COR-L47 (cell line): ENCODE data around the gene PLA1A.

Source experiments
- DNase-seq: peaks from one replicate; lab custom pipeline; 2025; lab: John Stamatoyannopoulos, UW

Gene PLA1A

DNA sequence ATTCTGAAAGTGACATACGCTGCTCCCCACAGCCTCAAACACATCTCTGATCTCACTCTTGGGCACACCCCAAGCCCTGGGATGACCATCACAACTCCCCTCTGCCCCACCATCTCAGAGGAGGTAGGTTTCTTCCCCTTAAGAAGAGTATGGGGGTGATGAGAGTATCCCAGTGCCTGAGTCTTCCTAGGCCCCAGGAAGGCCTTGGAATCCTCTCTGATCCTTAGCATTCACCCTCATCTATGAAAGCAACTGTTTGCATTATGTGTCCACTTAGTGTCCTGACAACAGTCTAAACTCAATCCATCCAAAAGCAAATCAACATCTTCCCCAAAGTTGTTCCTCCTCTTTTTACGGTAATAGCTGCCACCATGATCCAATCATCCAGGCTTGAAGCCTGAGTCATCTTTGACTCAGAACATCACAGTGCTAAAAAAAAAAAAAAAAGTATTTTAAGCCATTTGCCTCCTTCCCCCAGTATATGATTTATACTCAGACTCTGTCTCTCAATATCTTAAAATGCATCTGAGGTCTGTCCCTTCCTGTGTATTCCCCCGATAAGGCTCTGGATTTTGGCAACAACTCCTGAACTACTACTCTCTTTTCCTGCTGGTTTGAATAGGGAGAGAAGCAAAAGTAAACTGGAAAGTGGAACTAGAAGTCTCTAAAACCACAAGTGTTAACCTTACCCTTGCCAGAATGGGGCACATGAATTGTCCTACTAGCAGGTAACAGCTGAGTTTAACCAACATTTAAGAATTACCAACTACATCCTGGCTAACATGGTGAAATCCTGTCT, 40.2 kb downstream of the PLA1A start:
- no peak for DNase-seq

DNA sequence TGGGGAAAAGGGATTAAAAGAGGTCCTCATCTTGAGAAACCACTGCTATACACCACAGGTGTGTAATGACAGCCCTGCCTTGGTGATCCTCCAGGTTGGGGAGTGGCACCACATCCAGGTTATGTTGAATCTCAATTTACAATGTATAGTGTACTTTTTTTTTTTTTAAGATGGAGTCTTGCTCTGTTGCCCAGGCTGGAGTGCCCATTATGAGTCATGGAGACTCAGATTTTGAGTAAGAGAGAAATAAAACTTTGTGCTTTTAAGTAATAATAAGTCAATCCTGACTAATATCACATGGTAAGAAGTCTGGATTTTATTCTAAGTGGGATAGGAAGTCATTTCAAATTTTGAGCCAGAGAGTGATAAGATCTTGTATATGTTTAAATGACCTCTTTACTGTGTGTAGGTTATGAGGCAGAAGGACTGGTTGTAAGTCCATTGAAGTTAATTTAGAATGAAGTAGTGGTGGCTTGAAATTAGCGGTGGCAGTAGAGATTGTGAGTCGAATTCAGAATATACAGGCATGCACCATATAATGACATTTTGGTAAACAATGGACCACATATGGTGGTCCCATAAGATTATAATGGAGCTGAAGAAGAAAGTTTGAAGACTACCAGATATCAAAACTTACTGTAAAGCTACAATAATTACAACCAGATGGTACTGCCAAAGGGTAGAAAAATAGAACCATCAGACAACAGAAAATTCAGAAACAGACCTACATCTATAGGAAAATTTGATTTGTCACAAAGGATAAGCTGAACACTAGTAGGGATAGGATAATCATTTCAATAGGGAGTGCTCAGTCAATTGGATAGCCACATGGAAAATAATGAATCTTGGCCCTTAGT, 42.0 kb downstream of the PLA1A start:
- DNase-seq: no peak

DNA sequence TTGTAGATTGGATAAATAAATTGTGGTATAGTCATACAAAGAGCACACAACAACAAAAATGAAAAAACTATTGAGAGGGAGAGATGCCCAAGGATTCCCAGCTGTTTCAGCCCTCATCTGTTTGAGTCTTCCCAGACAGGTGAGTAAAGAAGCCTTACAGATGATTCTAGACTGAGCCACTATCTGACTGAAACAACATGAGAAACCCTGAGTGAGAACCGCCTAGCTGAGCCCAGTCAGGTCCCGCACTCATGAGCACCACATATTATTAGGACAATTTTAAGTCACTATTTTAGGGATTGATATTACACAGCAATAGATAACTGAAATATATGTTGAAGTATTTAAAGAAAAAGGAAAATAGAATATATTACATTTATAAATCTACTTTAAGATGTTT, 43.7 kb downstream of the PLA1A start:
- DNase-seq: no peak

DNA sequence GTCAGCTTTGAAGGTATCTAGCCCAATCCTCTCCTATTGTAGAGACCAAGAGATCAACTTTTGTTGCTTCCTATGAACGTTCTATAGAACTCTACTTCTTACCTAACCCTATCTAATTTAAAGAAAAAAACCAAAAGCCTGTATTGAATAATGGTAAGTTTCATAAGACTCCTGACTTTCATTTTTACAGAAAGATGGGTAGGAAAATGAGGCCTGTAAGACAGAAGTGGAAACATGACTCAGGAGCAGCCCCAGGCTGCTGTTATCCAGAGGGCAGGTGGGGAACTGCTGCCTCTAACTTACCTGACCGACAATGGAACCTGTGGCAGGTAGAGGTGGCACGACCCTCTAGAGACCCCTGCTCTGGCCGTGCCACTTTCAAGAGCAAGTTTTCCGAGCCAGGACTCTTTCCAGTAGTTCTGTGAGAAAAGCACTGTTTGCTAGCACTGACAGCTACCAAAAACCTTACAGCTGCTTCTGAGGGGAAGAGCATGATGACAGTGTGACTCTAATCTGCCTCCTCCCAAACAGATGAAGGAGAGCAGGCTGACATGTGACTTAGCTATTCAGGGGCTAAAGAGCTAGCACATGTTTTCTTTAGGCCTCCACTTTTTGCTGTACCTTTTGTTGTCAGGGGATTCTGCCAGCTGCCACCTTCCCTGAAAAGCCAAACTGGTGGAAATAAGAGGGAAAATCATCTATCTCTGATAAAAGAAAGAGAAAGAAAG, 45.2 kb downstream of the PLA1A start:
- DNase-seq: no peak

DNA sequence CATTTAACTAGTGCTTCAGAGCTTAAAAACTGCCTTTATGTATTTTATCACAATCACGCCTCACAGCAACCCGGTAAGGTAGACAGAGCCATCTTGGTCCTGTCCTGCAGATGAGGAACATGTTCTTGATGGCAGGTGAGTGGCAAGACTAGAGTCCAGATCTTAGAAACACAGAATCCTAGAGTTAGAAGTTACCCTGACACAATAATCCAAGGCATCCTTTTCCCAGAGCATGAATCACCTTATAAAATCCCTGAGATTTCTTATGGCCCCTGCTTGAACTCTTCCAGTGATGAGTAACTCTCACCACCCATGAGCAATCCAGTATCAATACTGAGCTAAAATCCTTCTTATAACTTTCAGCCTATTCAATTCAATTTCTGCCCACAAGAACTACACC, 45.8 kb downstream of the PLA1A start:
- DNase-seq: no peak

DNA sequence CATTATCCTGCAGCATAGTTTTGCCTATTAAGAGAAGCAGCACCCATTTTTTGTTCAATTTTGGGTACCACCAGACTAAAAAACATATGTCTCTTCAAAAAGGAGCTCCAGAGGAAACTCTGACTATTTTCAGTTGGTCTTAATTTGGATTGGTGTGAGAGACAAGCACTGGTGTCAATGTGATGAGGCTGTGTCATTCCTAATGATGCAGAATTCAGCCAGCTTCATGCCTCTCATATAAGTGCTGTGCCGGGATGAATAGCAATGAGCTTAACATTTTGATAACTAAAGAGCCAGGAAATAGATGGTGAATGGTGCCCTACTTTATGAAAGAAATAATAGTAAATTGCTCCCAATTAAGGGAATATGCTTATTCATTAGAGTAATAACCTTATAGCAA, 46.8 kb downstream of the PLA1A start:
- no peak for DNase-seq

DNA sequence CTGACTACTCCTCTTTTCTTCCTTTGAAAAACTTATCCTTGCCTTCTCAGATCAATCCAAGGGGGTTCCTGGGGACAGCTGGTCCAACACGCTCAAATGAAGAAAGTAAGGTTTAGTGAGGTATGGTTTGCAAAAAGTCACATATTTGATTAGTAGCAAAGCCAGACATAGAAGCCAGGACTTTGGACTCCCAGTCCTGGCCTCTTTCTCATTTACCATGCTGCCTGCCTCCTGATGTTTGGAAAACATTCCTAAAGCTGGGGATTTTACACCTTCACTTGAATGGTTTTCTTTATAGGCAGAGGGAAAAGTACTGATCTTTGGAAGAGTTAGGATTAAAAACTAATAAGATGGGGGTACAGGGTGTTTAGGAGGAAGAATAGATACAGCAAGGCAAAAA, 48.1 kb downstream of the PLA1A start:
- DNase-seq: no peak

DNA sequence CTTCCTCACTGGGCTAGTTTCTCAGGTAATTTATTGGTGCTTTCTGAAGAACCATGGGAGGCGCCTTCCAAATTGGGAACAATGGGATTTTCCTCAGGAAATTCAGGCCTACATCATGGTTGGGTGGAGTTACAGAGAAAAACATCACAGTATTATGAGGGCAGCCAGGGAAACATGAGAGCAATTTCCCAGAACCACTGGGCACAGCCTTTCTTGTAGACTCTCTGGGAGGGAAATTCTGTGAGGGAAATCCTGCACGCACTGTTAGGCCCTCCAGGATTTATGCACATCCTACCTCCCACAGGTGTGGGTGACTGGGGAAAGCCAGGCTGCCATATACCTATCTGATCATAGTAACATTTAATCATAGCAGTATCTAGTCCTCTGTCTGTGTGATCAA, 49.5 kb downstream of the PLA1A start:
- DNase-seq: no peak

DNA sequence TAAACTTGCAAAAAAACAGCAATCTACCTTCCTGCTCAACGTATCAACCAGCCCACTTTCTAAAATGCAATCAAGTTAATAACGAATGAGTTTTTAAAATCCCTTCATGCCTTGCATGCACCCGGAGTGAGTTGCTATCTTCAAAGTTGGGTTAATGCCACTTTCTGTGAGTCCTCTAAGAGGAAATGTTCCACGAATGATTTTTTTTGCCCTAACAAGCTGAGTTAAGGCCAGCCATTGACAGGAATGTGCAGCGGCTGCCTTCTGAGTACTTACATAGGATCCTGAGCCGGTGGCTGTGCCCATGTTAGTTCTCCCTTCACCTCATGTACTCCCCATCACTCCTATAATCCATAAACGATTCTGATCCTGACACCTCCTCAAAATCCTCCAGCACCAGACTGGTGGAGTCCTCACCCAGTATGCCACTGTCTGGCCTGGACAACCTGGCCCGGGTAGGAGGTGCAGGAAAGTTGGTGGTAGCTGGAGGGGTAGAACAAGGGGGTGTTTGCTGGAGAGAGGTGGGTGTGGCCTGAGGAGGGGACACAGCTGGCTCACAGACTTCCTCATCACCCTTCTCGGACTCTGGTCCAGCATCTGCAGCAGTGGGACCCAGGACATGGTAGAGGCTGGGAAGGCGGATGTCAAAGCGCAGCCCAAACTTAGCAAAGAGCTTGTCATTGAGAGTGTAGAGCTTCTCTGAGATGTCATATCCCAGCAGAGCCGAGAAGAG, 50.3 kb downstream of the PLA1A start:
- no peak for DNase-seq

DNA sequence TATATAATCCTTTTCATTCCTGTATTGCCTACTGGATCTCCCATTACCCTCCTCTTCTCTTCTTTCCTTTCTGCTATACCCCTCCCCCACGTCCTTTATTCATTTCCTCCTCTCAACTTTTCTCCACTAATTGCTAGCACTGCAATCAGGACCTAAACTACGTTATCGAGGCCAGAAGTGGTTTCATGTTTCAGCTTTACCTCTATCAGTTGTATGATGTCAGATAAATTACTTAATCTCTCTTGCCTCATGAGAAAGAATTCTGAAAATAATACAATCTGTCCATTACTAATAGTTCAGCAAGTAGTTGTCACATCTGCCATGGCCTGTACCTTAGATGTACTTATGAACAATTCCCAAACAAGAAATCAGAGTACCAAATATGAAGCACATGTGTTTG, 52.1 kb downstream of the PLA1A start:
- no peak for DNase-seq

DNA sequence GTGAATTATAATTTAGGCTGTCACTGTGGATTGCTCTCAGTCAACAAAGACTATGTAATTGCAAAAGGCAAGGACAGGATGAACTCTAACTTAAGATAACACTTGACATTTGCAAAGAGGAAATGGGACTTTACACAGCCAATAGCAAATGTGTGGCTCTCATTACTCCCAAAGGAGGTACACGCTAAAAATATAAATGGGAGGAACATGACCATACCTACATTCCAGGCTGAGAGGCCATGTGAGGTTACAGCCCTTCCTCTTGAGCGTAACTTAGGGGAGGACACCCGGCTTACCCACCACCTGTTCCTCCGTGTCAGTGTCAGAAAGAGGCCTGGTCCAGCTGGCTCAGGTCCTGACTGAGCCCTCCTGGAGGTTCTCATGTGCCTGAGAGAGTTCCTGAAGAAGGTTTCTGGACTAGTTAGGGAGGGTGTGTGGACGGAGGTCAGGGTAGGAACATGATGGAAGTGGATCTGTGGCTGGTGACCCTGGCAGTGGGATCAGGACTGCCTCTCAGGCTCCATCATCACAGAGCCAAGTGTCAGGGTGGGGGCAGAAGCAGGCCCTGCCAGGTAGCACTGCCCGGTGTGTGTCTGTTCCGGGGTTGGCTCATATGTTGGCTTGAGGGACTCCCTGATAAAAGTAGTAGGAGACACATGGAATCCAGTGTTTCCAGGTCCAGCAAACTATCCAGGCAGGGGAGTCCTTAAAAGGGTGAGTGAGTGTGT, 54.8 kb downstream of the PLA1A start:
- DNase-seq: no peak

DNA sequence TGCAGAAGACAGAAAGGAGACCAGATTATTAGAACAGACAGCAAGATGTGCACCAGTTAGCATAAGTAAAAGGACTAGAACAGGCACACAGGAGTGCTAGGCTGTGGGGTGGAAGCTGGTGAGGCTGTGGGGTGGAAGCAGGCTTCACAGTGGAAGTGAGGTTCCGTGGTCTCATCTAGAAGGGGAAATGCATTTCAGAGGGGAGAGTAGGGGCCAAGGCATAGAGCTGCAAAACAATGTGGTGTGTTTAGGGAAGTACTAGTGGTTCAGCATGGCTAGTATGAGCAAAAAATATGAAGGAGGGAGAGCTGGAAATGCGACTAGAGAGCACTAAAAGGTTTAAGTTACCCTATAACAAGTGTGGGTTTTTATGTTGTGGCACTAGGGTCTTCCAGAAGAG, 56.2 kb downstream of the PLA1A start:
- no peak for DNase-seq

DNA sequence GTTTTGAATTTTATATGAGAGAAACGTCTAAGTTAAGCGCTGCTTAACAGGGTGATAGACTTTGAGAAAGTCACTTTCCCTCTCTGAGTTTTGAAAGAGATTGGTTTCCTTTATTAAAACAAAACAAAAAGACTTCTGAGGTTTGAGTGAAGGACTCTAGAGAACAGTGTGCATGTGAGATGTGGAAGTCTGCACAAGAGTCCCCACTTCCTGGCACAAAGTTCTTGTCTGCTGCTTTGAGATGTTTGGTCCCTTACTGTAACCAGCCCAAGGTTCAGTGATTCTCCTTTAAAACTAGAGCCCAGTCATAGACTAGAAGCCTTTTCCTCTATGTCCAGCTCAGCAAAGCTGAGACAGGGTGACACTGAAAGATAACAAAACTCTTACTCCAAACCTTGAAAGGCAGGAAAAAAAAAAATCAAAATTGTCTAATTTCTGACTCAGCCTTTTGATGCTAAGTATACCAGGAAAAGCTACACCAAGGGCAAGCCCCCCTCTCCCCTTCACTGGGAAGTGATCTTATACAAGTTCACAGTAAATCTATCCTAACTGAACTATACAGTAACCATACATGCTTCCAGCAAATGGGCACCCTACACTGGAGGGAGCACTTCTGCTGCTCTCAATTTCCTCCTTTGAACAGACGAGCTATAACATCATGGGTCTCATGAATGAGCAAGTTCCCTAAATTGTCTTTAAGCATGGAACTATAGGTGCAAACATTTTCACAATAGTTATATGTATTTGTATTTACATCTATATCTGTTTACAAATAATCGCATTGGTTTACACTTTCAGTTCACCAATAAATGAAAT, 60.4 kb downstream of the PLA1A start:
- DNase-seq: no peak

DNA sequence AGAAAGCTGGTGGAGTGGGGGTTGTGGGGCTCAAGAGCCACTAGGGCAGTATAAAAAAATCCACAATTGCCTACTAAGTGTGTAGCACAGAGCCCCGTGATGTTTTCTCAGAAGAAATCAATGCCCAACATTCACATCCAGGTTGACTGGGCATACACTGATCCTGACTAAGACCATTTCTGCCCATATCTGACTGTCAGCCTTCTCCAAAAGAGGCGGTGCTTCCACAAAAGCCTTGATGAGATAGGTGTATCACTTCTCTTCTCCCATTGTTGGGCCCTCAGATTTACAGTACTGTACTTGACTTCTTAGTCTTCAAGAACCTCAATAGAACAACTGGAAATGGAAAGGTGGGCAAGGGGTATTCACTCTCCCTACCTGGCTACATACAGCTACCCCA, 61.3 kb downstream of the PLA1A start:
- no peak for DNase-seq

DNA sequence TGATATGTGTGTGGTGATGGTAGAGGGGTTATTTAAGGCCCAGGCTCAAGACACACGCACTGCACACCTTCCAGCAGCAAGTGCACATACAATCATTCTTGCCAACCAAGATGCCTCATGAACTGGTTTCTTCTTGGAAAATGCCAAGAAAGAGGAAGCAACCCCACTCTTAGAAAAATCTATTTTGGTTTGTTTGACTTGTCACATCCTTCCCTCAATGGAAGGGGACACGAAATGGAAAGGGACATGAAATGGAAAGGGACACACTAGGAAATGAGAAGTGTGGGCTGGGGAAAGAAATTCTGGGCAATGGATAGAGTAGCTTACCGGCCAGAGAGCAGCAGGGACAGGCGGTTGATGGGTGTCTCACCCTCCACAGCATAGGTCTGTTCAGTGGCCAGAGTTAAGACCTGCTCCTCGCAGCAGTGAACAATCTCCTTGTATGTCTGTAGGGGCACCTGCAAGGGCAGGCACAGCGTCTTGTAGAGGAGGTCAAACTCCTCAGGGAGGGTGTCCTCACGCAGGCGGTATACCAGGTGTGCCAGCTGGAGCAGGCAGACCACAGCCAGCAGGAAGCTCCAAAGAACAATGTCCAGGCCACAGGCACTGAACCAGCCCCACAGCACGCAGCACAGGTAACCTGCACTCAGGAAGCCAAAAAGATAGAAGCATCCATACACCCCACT, 62.1 kb downstream of the PLA1A start:
- no peak for DNase-seq

DNA sequence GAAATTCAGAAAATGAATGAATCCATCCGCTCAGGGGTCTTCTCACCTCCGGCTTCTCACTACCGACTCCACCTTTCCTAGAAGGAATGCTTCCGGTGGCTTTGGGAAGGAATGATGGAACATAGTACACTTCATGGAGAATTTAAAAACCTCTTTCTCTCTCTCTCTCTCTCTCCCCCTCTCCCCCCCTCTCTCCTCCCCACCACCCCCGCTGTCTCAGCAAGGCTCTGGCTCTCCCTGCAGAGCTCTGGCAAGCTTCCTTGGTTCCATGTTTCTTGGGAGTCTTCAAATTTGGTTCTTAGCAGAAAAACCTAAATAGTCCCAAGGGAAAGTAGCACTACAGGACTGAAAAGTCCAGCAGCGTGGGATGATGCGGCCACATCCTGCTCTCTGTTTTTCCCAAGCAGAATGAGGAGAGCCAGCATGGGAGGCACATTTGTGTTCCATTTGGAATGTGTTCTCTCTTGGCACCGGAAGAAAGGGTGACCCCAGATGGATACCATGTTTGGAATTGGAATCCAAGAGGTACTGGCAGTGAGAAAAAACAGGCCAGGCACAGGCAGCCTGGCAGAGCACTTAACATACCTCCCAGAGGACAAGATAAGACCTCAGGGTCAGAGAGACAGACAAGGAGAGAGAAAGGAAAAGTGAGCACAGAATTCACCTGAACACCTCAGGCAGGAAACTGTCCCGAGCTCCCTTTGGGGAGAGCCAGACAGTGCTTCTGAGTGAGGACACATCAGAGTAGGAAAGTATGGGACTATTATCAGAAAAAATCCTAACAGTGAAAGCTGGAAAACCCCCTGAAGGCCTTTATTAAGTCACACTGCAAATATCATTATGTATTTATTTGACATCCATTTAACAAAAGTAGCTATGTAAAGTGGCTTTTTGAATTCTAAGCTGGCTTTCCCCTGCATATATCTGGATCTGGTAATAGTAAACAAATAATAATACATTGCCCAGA, 63.1 kb downstream of the PLA1A start, which contains the start of gene POPDC2:
Gene POPDC2, minus strand, starts transcription at position 116 of the 967 bp plus-strand sequence. CDS start 166 bp downstream, outside the sequence.
- DNase-seq: no peak

DNA sequence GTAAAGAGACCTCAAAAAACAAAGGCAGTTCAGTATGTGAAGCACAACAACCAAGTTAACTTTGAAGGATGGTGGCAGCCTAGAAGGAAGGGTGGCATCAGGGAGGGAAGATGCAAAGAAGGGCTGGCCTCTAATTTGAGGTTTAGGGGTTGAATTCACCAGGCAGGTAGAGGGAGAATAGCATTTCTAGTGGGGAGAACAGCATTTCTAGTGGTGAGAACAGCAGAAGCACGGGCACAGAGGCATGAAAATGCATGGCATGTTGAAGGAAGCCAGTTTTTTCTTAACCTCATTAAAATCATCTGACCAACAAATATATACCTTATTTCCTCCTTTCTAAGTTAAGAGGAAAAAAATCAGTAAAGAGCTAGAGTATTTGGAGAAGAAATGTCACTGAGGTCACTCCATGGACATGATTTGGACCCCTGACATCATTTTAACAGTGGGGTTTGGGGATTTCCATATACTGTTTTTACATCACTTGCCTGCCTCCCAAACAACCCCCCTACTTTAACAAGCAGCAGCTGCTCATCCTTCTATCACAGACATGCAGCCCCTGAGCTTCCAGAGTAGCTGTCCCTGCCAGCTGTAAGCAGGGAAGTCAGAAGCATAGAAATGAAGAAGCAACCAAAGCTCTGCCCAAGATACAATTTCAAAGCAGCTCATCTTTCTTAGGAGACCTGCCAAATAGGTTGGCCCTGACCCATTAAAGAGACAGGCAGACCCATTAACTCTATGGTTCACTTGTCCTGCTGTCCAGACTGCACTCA, 65.1 kb downstream of the PLA1A start:
- no peak for DNase-seq

DNA sequence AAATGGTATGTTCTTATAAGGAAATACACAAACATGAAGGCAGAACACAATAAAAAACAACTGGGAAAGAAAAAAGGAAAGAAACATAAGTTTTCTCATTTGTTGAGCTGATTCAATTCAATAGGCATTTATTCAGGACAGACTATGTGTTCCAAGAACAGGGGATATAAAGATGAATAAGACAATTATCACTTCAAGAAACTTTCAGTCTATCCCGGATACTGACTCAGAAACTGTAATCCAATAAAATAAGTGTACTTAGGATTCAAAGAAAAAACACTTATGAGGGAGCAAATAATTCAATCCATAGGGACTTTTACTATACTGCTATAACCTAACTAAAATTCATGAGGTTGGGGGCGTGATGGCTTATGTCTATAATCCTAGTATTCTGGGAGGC, 66.2 kb downstream of the PLA1A start:
- DNase-seq: no peak
